GM12878 (cell line): Measurements from ENCODE around the gene HSD11B1L.

ENCODE experiments used
- ATF2 ChIP-seq: IDR thresholded peaks from 2 replicates; pipeline ENCODE4 v1.6.1; 2012; ENCODE audit warnings: low read length, inconsistent platforms
- ATF3 ChIP-seq: IDR thresholded peaks from 2 replicates; pipeline ENCODE4 v1.6.1; 2011; ENCODE audit warnings: low read depth, mild to moderate bottlenecking, low read length, moderate library complexity, borderline replicate concordance; ENCODE audit errors: extremely low read depth
- CBX5 ChIP-seq: sonication (generic); IDR thresholded peaks from 2 replicates; pipeline ENCODE4 v1.6.1; 2016; ENCODE audit warnings: low read depth, moderate library complexity, mild to moderate bottlenecking, inconsistent platforms
- CHD2 ChIP-seq: IDR thresholded peaks from 2 replicates; pipeline ENCODE4 v1.6.1; 2011; ENCODE audit warnings: low read depth, low read length, improper control_type of control experiment, borderline replicate concordance
- CTCF ChIP-seq, 3 experiments: IDR thresholded peaks in 2 of 3; conservative IDR thresholded peaks in 1 of 3; 2 replicates each; pipeline ENCODE4 v1.5.1; 2011; ENCODE audit warnings: low read depth in 3 of 3, low read length in 3 of 3, mild to moderate bottlenecking in 3 of 3, control low read depth in 2 of 3, moderate library complexity in 2 of 3, inconsistent platforms in 1 of 3, mixed read lengths in 1 of 3; ENCODE audit not compliant: control insufficient read depth in 2 of 3, insufficient read depth in 1 of 3; ENCODE audit errors: extremely low read depth in 1 of 3
- EZH2 ChIP-seq: IDR thresholded peaks from 2 replicates; pipeline ENCODE4 v1.6.1; 2012; ENCODE audit warnings: low read depth, mild to moderate bottlenecking, control low read depth, inconsistent platforms, low read length, borderline replicate concordance; ENCODE audit not compliant: control insufficient read depth
- FOS ChIP-seq: IDR thresholded peaks from 3 replicates; pipeline ENCODE4 v1.6.1; 2011; ENCODE audit warnings: borderline replicate concordance; ENCODE audit not compliant: insufficient read length; ENCODE audit errors: extremely low read depth
- GABPA ChIP-seq: IDR thresholded peaks from 2 replicates; pipeline ENCODE4 v1.6.1; 2014; ENCODE audit warnings: antibody characterized with exemption, low read depth, mild to moderate bottlenecking, inconsistent platforms
- MYB ChIP-seq: fragments of 150-350 bp; IDR thresholded peaks from 2 replicates; pipeline ENCODE4 v1.6.1; 2014; ENCODE audit warnings: mild to moderate bottlenecking, low read depth, low read length, borderline replicate concordance
- SUZ12 ChIP-seq: fragments of 200-600 bp; sonication (generic); IDR thresholded peaks from one replicate; pipeline ENCODE4 v1.6.1; 2018; ENCODE audit warnings: antibody characterized with exemption, mild to moderate bottlenecking; ENCODE audit not compliant: unreplicated experiment
- USF2 ChIP-seq: IDR thresholded peaks from 2 replicates; pipeline ENCODE4 v1.6.1; 2011; ENCODE audit warnings: low read depth, low read length, improper control_type of control experiment, borderline replicate concordance
- TF ChIP-seq, protein P1 (sequence below): IDR thresholded peaks from 2 replicates; pipeline ENCODE4 v1.6.1; 2012; ENCODE audit warnings: low read depth, low read length, improper control_type of control experiment

DNA sequence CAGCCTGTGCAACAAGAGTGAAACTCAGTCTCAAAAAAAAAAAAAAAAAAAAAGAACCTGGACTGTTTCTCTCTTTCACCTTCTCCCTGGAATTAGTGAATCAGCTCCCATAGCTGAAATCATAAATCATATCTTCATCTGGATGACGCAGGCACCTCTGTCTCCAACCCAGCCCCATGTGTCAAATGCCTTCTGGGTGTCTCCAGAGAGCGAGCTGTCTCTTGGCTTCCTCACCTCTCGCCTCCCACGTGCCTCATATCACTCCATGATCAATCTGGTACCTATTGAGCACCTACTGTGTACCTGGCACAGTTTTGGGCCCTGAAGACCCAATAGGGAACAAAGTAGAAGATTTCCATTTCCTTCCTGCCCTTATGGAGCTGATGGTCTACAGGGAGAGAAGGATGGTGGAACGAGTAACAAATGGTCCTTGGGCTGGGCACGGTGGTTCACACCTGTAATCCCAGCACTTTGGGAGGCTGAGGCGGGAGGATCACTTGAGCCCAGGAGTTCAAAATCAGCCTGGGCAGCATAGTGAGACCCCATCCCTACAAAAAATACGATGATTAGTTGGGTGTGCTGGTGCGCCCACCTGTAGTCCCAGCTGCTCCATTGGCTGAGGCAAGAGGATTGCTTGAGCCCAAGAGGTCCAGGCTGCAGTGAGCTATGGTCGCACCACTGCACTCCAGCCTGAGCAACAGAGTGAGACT lies 2.5 kb downstream of the HSD11B1L start:
- TF ChIP-seq FOS: no peak
- no peak for TF ChIP-seq ATF2
- no peak for TF ChIP-seq SUZ12
- no peak for TF ChIP-seq EZH2
- no peak for TF ChIP-seq USF2
- TF ChIP-seq GABPA: no peak
- TF ChIP-seq ATF3: no peak
- TF ChIP-seq, protein P1, sequence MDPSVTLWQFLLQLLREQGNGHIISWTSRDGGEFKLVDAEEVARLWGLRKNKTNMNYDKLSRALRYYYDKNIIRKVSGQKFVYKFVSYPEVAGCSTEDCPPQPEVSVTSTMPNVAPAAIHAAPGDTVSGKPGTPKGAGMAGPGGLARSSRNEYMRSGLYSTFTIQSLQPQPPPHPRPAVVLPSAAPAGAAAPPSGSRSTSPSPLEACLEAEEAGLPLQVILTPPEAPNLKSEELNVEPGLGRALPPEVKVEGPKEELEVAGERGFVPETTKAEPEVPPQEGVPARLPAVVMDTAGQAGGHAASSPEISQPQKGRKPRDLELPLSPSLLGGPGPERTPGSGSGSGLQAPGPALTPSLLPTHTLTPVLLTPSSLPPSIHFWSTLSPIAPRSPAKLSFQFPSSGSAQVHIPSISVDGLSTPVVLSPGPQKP: no peak
- no peak for TF ChIP-seq MYB
- no peak for TF ChIP-seq CTCF (IDR thresholded peaks at IDR 0.05 in 2 of 3, conservative IDR thresholded peaks at IDR 0.05 in 1 of 3; ENCODE audit: control insufficient read depth in 2 of 3, extremely low read depth in 1 of 3, insufficient read depth in 1 of 3, low read depth in 3 of 3, low read length in 3 of 3)
- TF ChIP-seq CBX5: no peak
- TF ChIP-seq CHD2: no peak
